ENCODE data around the gene ANKRD63.

- TF ChIP-seq POLR2A (IDR thresholded peaks at IDR 0.05; ENCODE audit: extremely low read depth, insufficient read length): no peak
- TF ChIP-seq CTCF (IDR thresholded peaks at IDR 0.05; ENCODE audit: low read depth, low read length): no peak
- no peak for TF ChIP-seq MAX (IDR thresholded peaks at IDR 0.05; ENCODE audit: low read depth, low read length)
- no peak for TF ChIP-seq MYC (IDR thresholded peaks at IDR 0.05; ENCODE audit: low read depth, low read length)
These were observed 31.3 kb downstream of the ANKRD63 start for GRCh38 chr15:40251486-40252140.

Data from NB4 (cell line).